Smooth muscle cell of the pulmonary artery (primary cell): ENCODE data around the gene SMARCA2. TPM values are rescaled to one million over a fixed set of nuclear protein-coding genes. Genes with fewer than 3 reads are reported as not detected.

Source experiments
- total RNA-seq: library from RNA; depleted of rRNA; stranded (reverse); fragments of >200 nt; gene quantifications from 2 replicates; pipeline ENCODE4 v1.2.3, GENCODE V29; 2014

SMARCA2 gene
- total RNA-seq, result 61.4 and 73.6 TPM in 2 replicates

GRCh38 chr9:2014696-2015580 is at the start of gene SMARCA2:
SMARCA2 (plus strand) TSS chr9:2015347; CDS start chr9:2029023, 13,676 bp downstream.

